Osteocyte (in vitro differentiated cells): ENCODE measurements around the gene SEMA4A. TPM values are rescaled to one million over a fixed set of nuclear protein-coding genes. Genes with fewer than 3 reads are reported as not detected.
A peak's percentile ranks its signal among the peaks of the same experiment; 100 is the strongest.
"Not testable (repeated sequence)": the region's sequence is repeated elsewhere in the genome, so short reads cannot be mapped to it uniquely, and the experiment has no call there.

Experiments used
- DNase-seq: peaks from one replicate; pipeline ENCODE4 v3.0.0; 2021; ENCODE audit warnings: mixed read lengths; ENCODE audit not compliant: unreplicated experiment; ENCODE audit errors: extremely low spot score
- H3K27ac Mint-ChIP-seq: one replicate; pipeline ENCODE4 v1.8.0; 2021; ENCODE audit warnings: mild to moderate bottlenecking, mixed read lengths; ENCODE audit not compliant: unreplicated experiment
- H3K27me3 Mint-ChIP-seq: one replicate; pipeline ENCODE4 v1.8.0; 2021; ENCODE audit warnings: mixed read lengths; ENCODE audit not compliant: unreplicated experiment
- H3K36me3 Mint-ChIP-seq: one replicate; pipeline ENCODE4 v1.8.0; 2021; ENCODE audit warnings: mixed read lengths; ENCODE audit not compliant: unreplicated experiment
- H3K4me1 Mint-ChIP-seq: one replicate; pipeline ENCODE4 v1.8.0; 2021; ENCODE audit warnings: mixed read lengths; ENCODE audit not compliant: unreplicated experiment
- H3K4me3 Mint-ChIP-seq: one replicate; pipeline ENCODE4 v1.8.0; 2021; ENCODE audit warnings: mild to moderate bottlenecking, moderate library complexity, mixed read lengths; ENCODE audit not compliant: unreplicated experiment
- H3K9me3 Mint-ChIP-seq: one replicate; pipeline ENCODE4 v1.8.0; 2021; ENCODE audit warnings: mixed read lengths; ENCODE audit not compliant: unreplicated experiment
- total RNA-seq: library from RNA; stranded (reverse); gene quantifications from 2 replicates; pipeline ENCODE4 v1.2.1, GENCODE V29; 2021
- TF ChIP-seq, protein P1 (sequence below): fragments of 200-600 bp; sonication (generic); IDR thresholded peaks from 2 replicates; pipeline ENCODE4 v1.5.0; 2021; ENCODE audit warnings: antibody characterized with exemption, mild to moderate bottlenecking, moderate library complexity

SEMA4A gene
- total RNA-seq, 1 donor from 2014 or later: 1.8 TPM

GRCh38 chr1:156117414-156118176 is 35.8 kb upstream of the SEMA4A start:
- peaks cover 10% of the 10 kb centered on the region for H3K36me3 Mint-ChIP-seq
- H3K9me3 Mint-ChIP-seq: no peaks in the 10 kb centered on the region
- no peaks in the 10 kb centered on the region for H3K27me3 Mint-ChIP-seq
- H3K4me3 Mint-ChIP-seq: peak overlapping the region; percentile 92
- H3K4me1 Mint-ChIP-seq: peaks cover 71% of the 10 kb centered on the region
- peak overlapping the region; percentile 99 for H3K27ac Mint-ChIP-seq
- TF ChIP-seq, protein P1, sequence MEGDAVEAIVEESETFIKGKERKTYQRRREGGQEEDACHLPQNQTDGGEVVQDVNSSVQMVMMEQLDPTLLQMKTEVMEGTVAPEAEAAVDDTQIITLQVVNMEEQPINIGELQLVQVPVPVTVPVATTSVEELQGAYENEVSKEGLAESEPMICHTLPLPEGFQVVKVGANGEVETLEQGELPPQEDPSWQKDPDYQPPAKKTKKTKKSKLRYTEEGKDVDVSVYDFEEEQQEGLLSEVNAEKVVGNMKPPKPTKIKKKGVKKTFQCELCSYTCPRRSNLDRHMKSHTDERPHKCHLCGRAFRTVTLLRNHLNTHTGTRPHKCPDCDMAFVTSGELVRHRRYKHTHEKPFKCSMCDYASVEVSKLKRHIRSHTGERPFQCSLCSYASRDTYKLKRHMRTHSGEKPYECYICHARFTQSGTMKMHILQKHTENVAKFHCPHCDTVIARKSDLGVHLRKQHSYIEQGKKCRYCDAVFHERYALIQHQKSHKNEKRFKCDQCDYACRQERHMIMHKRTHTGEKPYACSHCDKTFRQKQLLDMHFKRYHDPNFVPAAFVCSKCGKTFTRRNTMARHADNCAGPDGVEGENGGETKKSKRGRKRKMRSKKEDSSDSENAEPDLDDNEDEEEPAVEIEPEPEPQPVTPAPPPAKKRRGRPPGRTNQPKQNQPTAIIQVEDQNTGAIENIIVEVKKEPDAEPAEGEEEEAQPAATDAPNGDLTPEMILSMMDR: no peak
- no peak for DNase-seq

DNA sequence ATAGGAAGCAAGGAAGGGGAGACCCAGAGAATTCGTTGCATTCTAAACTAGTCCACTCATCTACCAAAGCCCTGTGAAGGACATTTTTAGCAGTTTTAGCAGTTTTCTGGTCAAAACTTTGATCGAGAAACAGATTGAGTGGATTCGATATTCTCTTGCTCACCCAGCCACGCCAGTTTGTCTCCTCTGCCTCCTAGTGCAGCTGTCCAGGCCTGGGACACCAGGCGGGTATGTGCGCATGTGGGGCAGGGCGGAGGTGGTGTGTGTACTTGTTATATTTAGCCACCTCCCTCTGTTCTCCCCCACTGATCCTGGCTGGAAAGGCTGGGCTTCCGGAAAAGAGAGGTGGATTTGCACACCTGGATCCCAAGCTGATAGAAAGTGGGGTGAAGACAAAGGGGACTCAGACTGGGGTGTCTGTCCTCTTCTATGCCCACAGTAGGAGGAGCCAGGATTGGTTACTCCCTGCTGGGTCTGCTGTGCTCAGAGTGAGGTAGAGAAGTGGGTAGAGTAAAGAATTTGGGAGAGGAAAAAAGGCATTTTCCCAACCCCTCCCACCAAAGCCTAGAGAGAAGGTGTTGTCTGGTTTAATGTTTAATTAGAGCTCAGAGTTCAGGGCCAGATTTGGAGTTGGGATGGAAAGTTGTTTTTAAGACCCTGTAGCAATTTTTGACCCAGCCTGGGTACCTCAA is 35.1 kb upstream of the SEMA4A start:
- H3K4me3 Mint-ChIP-seq: peak overlapping the region; percentile 92
- TF ChIP-seq, protein P1: no peak
- no peak for DNase-seq
- H3K27ac Mint-ChIP-seq: peak overlapping the region; percentile 99
- no peaks in the 10 kb centered on the region for H3K27me3 Mint-ChIP-seq
- peaks cover 10% of the 10 kb centered on the region for H3K36me3 Mint-ChIP-seq
- peaks cover 71% of the 10 kb centered on the region for H3K4me1 Mint-ChIP-seq
- H3K9me3 Mint-ChIP-seq: no peaks in the 10 kb centered on the region

DNA sequence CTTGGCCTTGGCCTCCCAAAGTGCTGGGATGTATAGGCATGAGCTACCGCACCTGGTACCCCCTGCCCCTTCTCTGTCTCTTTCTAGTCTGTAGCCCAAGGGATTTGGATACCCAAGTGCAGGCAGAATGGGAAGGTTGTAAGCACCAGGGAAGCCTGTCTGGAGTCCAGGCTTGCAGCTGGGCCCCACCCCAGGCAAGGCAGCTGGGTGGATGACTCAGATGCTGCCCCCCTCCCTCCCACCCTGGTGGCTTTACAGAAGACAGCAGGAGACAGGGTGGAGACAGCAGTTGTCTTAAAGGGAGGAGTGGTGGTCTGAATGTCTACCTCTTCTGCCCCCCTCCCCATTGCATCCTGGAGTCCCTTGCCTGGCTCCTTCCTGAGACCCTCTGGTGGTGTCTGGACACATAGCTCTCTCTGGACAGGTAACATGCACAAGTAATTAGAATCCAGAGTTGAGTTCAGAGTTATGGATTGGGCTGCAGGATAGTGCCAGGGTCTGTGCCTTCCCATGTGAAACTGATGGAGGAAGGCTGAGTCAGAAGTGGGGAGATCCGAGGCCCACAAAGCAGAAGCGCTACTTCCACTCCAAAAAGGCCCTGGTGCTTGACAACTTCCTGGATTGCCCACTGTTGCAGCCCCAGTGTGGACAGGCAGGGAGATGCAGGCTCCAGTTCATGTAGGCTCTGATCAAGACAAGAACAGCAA is 33.7 kb upstream of the SEMA4A start:
- Mint-ChIP-seq H3K27me3 (no peaks in the 10 kb centered on the region), H3K27ac (peak overlapping the region; percentile 99), H3K36me3 (peaks cover 10% of the 10 kb centered on the region), H3K9me3 (no peaks in the 10 kb centered on the region), H3K4me3 (peak overlapping the region; percentile 92), H3K4me1 (peaks cover 74% of the 10 kb centered on the region)
- TF ChIP-seq, protein P1: no peak
- no peak for DNase-seq

- no peak for DNase-seq
- Mint-ChIP-seq H3K27ac (peak overlapping the region; percentile 99), H3K9me3 (no peaks in the 10 kb centered on the region), H3K36me3 (peaks cover 15% of the 10 kb centered on the region), H3K4me1 (peaks cover 80% of the 10 kb centered on the region), H3K27me3 (no peaks in the 10 kb centered on the region), H3K4me3 (peak overlapping the region; percentile 92)
- TF ChIP-seq, protein P1: no peak
These were observed 33.1 kb upstream of the SEMA4A start for GRCh38 chr1:156120318-156120717.

DNA sequence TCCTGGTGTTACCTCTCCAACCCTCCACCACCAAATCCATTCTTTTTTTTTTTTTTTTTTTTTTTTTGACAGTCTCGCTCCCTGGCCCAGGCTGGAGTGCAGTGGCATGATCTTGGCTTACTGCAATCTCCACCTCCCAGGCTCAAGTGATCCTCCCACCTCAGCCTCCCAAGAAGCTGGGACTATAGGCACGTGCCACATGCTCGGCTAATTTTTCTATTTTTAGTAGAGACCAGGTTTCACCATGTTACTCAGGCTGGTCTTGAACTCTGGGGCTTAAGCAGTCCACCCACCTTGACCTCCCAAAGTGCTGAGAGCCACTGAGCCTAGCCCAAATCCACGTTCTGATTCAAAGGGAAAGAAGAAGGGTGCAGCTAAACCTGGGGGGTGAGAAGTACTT is 32.4 kb upstream of the SEMA4A start:
- Mint-ChIP-seq H3K27ac (peak overlapping the region; percentile 99), H3K4me3 (peak overlapping the region; percentile 61), H3K4me1 (peaks cover 85% of the 10 kb centered on the region), H3K36me3 (peaks cover 15% of the 10 kb centered on the region)
- H3K9me3 Mint-ChIP-seq, H3K27me3 Mint-ChIP-seq, DNase-seq: not testable (repeated sequence)
